KG1 (cell line): ENCODE results near the gene CDK5RAP2.
"Not testable (repeated sequence)": the region's sequence is repeated elsewhere in the genome, so short reads cannot be mapped to it uniquely, and the experiment has no call there.

Source experiments
- DNase-seq: peaks from one replicate; lab custom pipeline; 2025; lab: John Stamatoyannopoulos, UW

The CDK5RAP2 gene

GRCh38 chr9:120580051-120580896 lies at the start of gene CDK5RAP2:
TSS of gene CDK5RAP2 (minus strand) at chr9:120580167. CDS start at chr9:120579978, 189 bp downstream.
- peak; percentile 95 for DNase-seq

DNA sequence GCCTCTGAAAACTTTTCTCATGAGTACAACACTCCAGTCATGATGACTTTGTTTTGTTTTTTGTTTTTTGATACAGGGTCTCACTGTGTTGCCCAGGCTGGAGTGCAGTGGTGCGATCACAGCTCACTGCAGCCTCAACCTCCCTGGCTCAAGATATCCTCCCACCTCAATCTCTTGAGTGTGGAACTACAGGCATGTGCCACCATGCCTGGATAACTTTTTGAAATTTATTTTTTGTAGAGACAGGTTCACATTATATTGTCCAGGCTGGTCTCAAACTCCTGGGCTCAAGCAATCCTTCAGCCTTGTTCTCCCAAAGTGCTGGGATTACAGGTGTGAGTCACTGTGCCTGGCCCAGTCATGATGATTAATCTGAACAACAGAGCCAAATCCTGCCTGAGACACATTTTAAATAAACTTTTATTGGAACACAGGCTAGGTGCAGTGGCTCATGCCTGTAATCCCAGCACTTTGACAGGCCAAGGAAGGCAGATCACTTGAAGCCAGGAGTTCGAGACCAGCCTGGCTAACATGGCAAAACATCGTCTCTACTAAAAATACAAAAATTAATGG lies 49.0 kb upstream of the CDK5RAP2 start:
- DNase-seq, result not testable (repeated sequence)

DNA sequence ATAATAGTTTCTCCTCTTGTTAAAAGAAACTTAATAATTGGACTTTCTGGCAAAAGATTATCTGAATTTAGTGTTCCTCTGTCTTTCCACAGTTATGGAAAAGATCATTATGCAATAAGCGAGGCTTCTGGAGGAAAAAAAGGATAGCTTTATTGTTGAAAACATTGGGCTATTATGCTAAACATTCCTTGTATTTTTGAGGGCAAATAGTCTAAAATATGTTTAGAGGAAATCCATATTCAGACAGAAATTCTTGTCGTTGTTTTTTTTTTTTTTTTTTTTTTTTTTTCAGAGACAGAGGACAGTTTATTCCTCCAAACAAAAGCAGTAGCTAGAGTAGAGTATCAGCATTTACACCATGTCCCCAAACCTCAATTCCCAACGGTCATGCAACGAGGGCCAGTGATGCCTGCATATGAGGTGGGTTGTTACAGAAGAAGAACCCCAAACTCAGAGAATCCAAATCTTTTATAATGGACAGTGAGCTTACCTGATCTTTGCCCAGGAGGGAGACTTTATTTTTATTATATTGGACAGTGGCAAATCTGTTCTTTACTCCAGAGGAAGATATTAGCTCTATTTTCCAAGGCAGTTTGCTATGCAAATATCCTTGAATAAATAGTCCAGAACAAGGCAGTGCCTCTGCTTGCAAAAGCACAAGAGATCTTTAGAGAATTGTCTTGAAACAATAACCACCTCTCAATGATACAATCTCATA lies 48.4 kb upstream of the CDK5RAP2 start:
- no peak for DNase-seq

DNA sequence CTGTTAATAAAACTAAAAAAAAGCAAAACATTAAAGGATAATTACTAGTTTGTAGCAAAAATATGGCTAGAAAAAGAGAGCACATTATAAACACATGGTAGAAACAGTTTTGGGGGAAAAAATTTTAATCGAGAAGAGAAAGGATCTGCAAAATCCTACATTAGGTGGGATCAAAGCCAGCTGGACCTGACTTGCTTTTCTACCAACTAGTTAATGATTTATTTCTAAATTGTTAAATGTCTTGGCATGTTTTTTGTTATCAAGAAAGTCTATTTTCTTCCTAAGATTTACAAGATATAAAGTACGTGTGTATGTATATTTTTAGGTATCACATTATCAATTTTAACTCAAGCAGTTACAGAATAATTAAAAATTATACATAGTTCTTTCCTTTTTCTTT lies 47.1 kb upstream of the CDK5RAP2 start:
- no peak for DNase-seq

- no peak for DNase-seq
Measured at GRCh38 chr9:120626512-120626911, 46.5 kb upstream of the CDK5RAP2 start.

DNA sequence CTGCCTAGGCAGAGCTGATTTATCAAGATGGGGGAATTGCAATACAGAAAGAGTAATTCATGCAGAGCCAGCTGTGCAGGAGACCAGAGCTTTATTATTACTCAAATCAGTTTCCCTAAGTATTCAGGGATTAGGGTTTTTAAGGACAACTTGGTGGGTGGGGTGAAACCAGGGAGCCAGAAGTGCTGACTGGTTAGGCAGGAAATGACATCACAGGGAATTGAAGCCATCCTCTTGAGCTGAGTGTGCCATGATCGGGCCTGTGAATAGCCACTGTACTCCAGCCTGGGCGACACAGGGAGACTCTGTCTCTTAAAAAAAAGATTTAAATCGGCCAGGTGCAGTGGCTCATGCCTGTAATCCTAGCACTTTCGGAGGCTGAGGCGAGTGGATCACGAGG lies 45.3 kb upstream of the CDK5RAP2 start:
- DNase-seq, result no peak

DNA sequence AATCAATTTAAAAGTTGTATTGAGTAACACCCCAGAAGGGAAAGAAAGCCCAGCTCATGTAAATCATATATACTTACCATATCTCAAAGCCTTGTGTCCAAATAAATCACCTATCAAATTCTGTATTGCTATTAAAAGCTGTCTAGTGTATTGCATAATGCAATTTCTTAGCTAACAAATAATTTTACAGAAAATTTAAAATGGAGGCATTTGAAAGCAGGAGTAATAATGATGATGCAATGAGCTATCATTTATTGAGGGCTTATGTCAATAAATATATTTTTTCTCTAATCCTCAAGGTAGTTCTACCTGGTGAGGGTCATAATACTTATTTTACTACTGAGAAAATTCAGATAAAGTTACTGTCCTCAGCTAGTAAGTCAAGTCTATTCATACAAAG lies 42.8 kb upstream of the CDK5RAP2 start:
- no peak for DNase-seq

GRCh38 chr9:120621941-120622340 lies 42.0 kb upstream of the CDK5RAP2 start:
- no peak for DNase-seq

- peak; percentile 36 for DNase-seq
Measured at GRCh38 chr9:120619751-120620655, 40.0 kb upstream of the CDK5RAP2 start.

- DNase-seq, result no peak
Measured at GRCh38 chr9:120616966-120617935, 37.3 kb upstream of the CDK5RAP2 start.

GRCh38 chr9:120612218-120612617 lies 32.3 kb upstream of the CDK5RAP2 start:
- no peak for DNase-seq

DNA sequence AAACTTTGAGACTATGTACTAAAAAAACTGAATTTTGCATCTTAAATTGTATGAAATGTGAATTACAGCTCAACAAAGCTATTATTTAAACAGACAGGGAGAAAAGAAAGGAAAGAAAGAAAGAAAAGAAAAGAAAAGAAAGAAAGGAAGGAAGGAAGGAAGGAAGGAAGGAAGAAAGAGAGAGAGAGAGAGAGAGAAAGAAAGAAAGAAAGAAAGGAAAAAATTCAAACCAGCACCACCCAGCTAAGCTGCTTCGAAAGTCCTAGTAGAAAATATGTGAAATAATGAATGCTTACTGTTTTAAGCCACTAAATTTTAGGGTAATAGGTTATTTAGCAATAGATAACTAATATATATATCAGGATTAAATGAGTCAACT lies 31.7 kb upstream of the CDK5RAP2 start:
- no peak for DNase-seq

- no peak for DNase-seq
Measured at GRCh38 chr9:120610975-120611689, 31.2 kb upstream of the CDK5RAP2 start.

DNA sequence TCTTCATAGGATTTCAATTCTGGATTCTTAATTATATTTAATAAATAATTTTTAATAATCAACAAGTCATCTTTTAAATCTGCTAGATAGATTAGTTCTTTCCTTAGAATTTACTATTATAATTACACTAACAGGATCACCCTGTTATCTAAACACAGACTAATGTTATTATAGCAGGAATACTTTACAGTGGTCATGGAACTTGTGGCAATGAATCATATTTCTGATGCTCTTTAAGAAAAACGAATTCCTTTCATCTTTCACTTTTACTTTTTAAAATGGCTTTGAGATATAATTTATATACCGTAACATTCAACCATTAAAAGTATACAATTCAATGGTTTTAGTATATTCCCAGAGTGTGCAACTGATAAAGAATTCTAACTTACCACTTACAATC lies 29.7 kb upstream of the CDK5RAP2 start:
- no peak for DNase-seq

- no peak for DNase-seq
Measured at GRCh38 chr9:120608421-120608820, 28.5 kb upstream of the CDK5RAP2 start.

GRCh38 chr9:120603591-120603990 lies 23.6 kb upstream of the CDK5RAP2 start:
- no peak for DNase-seq

DNA sequence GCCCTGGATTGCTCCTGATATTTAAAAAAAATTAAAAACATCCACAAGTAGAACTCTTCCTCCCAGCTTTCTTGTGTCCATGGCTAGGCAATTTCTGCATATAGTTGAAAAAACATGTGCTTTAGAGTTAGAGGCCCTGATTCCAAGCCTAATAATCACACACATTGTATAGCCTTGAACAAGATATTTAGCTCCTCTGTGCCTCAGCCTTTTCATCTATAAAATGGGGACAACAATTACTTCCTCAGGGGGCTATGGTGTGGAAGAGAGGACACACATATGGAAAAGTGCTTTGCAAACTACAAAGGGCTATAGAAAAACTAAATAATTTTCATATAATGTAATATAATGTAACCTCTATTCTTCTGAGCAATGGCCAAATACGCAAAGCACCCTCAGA lies 23.0 kb upstream of the CDK5RAP2 start:
- no peak for DNase-seq

DNA sequence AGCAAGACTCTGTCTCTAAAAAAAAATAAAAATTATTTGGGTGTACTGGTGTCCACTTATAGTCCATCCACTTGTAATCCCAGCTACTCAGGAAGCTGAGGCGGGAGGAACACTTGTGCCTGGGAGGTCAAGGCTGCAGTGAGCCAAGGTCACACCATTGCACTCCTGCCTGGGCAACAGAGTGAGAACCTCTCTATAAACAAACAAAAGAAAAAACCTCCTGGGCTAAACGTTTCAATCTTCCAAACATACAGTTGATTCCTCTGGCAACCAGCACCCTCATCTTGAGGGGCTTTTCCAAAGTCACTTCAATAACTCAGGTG lies 13.9 kb upstream of the CDK5RAP2 start:
- DNase-seq, result no peak

DNA sequence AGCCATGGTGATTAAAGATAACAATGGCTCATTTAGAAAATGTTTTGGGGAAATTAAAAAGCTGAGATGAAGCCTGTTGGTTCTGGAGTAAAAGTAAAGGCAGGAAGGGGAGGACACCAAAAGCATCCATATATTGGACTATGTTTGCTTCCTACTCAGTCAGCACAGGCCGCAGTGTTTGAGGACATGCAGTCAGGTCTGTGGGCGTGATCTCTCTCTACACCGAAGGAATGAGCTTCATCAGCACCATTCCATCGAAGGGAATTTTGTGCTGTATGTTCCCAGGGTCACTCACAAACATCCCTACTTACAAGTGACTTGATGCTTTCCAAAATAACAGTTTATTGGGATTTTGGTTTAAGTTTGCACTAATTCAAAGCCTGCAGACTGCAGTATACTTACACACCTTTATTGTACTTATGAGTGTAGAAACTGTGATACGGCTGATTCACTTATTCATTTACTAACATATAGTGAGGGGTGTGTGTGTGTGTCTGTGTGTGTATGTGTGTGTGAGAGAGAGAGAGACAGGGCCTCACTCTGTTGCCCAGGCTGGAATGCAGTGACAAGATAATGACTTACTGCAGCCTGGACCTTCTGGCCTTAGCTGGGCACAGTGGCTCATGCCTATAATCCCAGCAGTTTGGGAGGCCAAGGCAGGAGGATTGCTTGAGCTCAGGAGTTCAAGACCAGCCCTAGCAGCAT lies 13.4 kb upstream of the CDK5RAP2 start:
- DNase-seq, result no peak

DNA sequence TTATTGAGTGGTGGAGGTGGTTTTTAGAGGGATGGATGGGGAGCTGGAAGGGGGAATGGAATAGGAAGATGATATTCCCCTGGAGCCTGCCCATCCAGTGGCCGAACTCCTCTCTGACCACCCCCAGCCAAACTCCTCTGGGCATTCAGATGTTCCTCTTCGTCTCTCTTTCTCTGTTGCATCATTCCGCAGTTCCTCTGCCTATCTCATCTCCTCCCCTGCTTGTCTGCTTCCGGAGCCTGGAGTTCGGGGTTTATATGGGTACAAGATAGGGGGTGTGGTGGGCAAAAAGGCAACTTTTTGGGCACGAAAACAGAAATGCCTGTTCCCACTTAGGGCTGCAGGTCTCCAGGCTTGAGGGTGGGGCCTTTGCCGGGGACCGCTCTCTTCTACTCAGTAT lies 12.2 kb upstream of the CDK5RAP2 start:
- no peak for DNase-seq
